HEK293 (cell line): ENCODE results near the gene TPST2.

ENCODE experiments used
- CTCF ChIA-PET: fragments of 350-600 bp; formaldehyde crosslinking; extraction: SDS; loops from one replicate; lab custom pipeline; 2021; ENCODE audit warnings: antibody characterized with exemption; lab: Yijun Ruan, JAX
- POLR2A ChIA-PET: fragments of 300-600 bp; formaldehyde crosslinking; extraction: SDS; loops from one replicate; lab custom pipeline; 2020; ENCODE audit warnings: antibody characterized with exemption, inconsistent platforms; lab: Yijun Ruan, JAX
- H3K27ac ChIP-seq: fragments of 200-500 bp; sonication (Bioruptor generic); 2 replicates; pipeline ENCODE4 v1.5.1; 2014; ENCODE audit warnings: low read depth, low read length, control low read depth, inconsistent platforms; ENCODE audit errors: extremely low read depth
- H3K36me3 ChIP-seq, 2 experiments: fragments of 200-500 bp in 1 of 2; sonication (Bioruptor generic) in 1 of 2; 1 replicate in 1 of 2; 2 replicates in 1 of 2; pipeline ENCODE4 v1.5.1; 2014 to 2017; ENCODE audit warnings: inconsistent platforms in 2 of 2, low read length in 2 of 2; ENCODE audit not compliant: control insufficient read depth in 2 of 2, insufficient read depth in 1 of 2
- H3K4me1 ChIP-seq: fragments of 200-500 bp; sonication (Bioruptor generic); 2 replicates; pipeline ENCODE4 v1.5.1; 2014; ENCODE audit warnings: mild to moderate bottlenecking, low read length, inconsistent platforms; ENCODE audit not compliant: control insufficient read depth, insufficient read depth
- H3K4me3 ChIP-seq: 2 replicates; pipeline ENCODE4 v1.5.1; 2011; ENCODE audit warnings: low read depth, mild to moderate bottlenecking, control low read depth, low read length, moderate library complexity
- H3K9me3 ChIP-seq: fragments of 200-500 bp; sonication (Bioruptor generic); 2 replicates; pipeline ENCODE4 v1.5.1; 2014; ENCODE audit warnings: low read depth, low read length, inconsistent platforms; ENCODE audit not compliant: control insufficient read depth, insufficient read depth
- GFI1B ChIP-seq: fragments of 450-650 bp; formaldehyde crosslinking; IDR thresholded peaks from 2 replicates; pipeline ENCODE4 v1.5.1; 2016; ENCODE audit warnings: missing biosample characterization, missing genetic modification characterization
- GLI4 ChIP-seq: fragments of 450-650 bp; formaldehyde crosslinking; IDR thresholded peaks from 2 replicates; pipeline ENCODE4 v1.5.1; 2016; ENCODE audit warnings: missing biosample characterization, missing genetic modification characterization
- KLF8 ChIP-seq: fragments of 450-650 bp; formaldehyde crosslinking; IDR thresholded peaks from 2 replicates; pipeline ENCODE4 v1.5.1; 2016; ENCODE audit warnings: missing biosample characterization, missing genetic modification characterization
- KLF9 ChIP-seq: fragments of 450-650 bp; formaldehyde crosslinking; IDR thresholded peaks from 2 replicates; pipeline ENCODE4 v1.5.1; 2016; ENCODE audit warnings: missing biosample characterization, missing genetic modification characterization, low read depth
- OVOL3 ChIP-seq: fragments of 450-650 bp; formaldehyde crosslinking; IDR thresholded peaks from 2 replicates; pipeline ENCODE4 v1.5.1; 2016; ENCODE audit warnings: missing biosample characterization, missing genetic modification characterization
- PATZ1 ChIP-seq: fragments of 450-650 bp; formaldehyde crosslinking; IDR thresholded peaks from 2 replicates; pipeline ENCODE4 v1.5.1; 2016; ENCODE audit warnings: missing biosample characterization, missing genetic modification characterization
- REPIN1 ChIP-seq: fragments of 450-650 bp; formaldehyde crosslinking; IDR thresholded peaks from 2 replicates; pipeline ENCODE4 v1.5.1; 2017; ENCODE audit warnings: missing biosample characterization, missing genetic modification characterization, low read depth
- SP3 ChIP-seq: fragments of 450-650 bp; formaldehyde crosslinking; IDR thresholded peaks from 2 replicates; pipeline ENCODE4 v1.5.1; 2016; ENCODE audit warnings: missing biosample characterization, missing genetic modification characterization
- TSHZ1 ChIP-seq: fragments of 450-650 bp; formaldehyde crosslinking; IDR thresholded peaks from 2 replicates; pipeline ENCODE4 v1.5.1; 2016; ENCODE audit warnings: missing biosample characterization, missing genetic modification characterization, borderline replicate concordance
- ZBTB17 ChIP-seq: fragments of 450-650 bp; formaldehyde crosslinking; IDR thresholded peaks from 2 replicates; pipeline ENCODE4 v1.5.1; 2016; ENCODE audit warnings: missing biosample characterization, missing genetic modification characterization
- ZBTB20 ChIP-seq: fragments of 450-650 bp; formaldehyde crosslinking; IDR thresholded peaks from 2 replicates; pipeline ENCODE4 v1.5.1; 2016; ENCODE audit warnings: missing biosample characterization, missing genetic modification characterization
- ZFP3 ChIP-seq: fragments of 450-650 bp; formaldehyde crosslinking; IDR thresholded peaks from 2 replicates; pipeline ENCODE4 v1.5.1; 2016; ENCODE audit warnings: low read depth, missing biosample characterization, missing genetic modification characterization
- ZNF175 ChIP-seq: fragments of 450-650 bp; formaldehyde crosslinking; IDR thresholded peaks from 2 replicates; pipeline ENCODE4 v1.5.1; 2016; ENCODE audit warnings: missing biosample characterization, missing genetic modification characterization
- ZNF214 ChIP-seq: fragments of 450-650 bp; formaldehyde crosslinking; IDR thresholded peaks from 2 replicates; pipeline ENCODE4 v1.5.1; 2017; ENCODE audit warnings: missing biosample characterization, mild to moderate bottlenecking, missing genetic modification characterization, borderline replicate concordance
- ZNF354C ChIP-seq: fragments of 450-650 bp; formaldehyde crosslinking; IDR thresholded peaks from 2 replicates; pipeline ENCODE4 v1.5.1; 2016; ENCODE audit warnings: missing biosample characterization, missing genetic modification characterization, low read depth, borderline replicate concordance
- ZNF366 ChIP-seq: fragments of 450-650 bp; formaldehyde crosslinking; conservative IDR thresholded peaks from 2 replicates; pipeline ENCODE4 v1.5.1; 2016; ENCODE audit warnings: missing biosample characterization, missing genetic modification characterization
- ZNF513 ChIP-seq: fragments of 450-650 bp; IDR thresholded peaks from 2 replicates; pipeline ENCODE4 v1.5.1; 2018; ENCODE audit warnings: missing biosample characterization, missing genetic modification characterization
- ZNF514 ChIP-seq: fragments of 450-650 bp; formaldehyde crosslinking; IDR thresholded peaks from 2 replicates; pipeline ENCODE4 v1.5.1; 2016; ENCODE audit warnings: missing biosample characterization, missing genetic modification characterization
- ZNF560 ChIP-seq: fragments of 450-650 bp; formaldehyde crosslinking; IDR thresholded peaks from 2 replicates; pipeline ENCODE4 v1.5.1; 2017; ENCODE audit warnings: missing biosample characterization, missing genetic modification characterization, borderline replicate concordance
- ZNF660 ChIP-seq: fragments of 450-650 bp; IDR thresholded peaks from 2 replicates; pipeline ENCODE4 v1.5.1; 2018; ENCODE audit warnings: missing biosample characterization, mild to moderate bottlenecking, missing genetic modification characterization
- ZNF664 ChIP-seq: fragments of 450-650 bp; formaldehyde crosslinking; IDR thresholded peaks from 2 replicates; pipeline ENCODE4 v1.5.1; 2016; ENCODE audit warnings: missing biosample characterization, missing genetic modification characterization
- ZNF670 ChIP-seq: fragments of 450-650 bp; formaldehyde crosslinking; IDR thresholded peaks from 2 replicates; pipeline ENCODE4 v1.5.1; 2016; ENCODE audit warnings: missing biosample characterization, missing genetic modification characterization, low read depth
- ZNF747 ChIP-seq: fragments of 450-650 bp; formaldehyde crosslinking; IDR thresholded peaks from 2 replicates; pipeline ENCODE4 v1.5.1; 2016; ENCODE audit warnings: missing biosample characterization, missing genetic modification characterization
- ZNF768 ChIP-seq: fragments of 450-650 bp; formaldehyde crosslinking; IDR thresholded peaks from 2 replicates; pipeline ENCODE4 v1.5.1; 2018; ENCODE audit warnings: missing biosample characterization, mild to moderate bottlenecking, missing genetic modification characterization
- ZNF776 ChIP-seq: fragments of 450-650 bp; formaldehyde crosslinking; IDR thresholded peaks from 2 replicates; pipeline ENCODE4 v1.5.0; 2017; ENCODE audit warnings: missing biosample characterization, missing genetic modification characterization, borderline replicate concordance
- ZNF837 ChIP-seq: fragments of 450-650 bp; formaldehyde crosslinking; IDR thresholded peaks from 2 replicates; pipeline ENCODE4 v1.5.1; 2016; ENCODE audit warnings: missing biosample characterization, missing genetic modification characterization

The TPST2 gene

GRCh38 chr22:26610072-26610958 is 20.4 kb upstream of the TPST2 start:
- ChIA-PET CTCF (no interaction called here), POLR2A (no interaction called here)
- Histone ChIP-seq H3K4me1 (no peaks in the 10 kb centered on the region), H3K4me3 (no peak overlapping the region), H3K36me3 (no peaks in the 10 kb centered on the region)
- TF ChIP-seq ZNF513 (tag by site-specific recombination) = no peak
- no peak for TF ChIP-seq ZFP3 (tag by site-specific recombination)
- TF ChIP-seq, all 188 proteins: peak for 0
- H3K9me3 ChIP-seq = no peaks in the 10 kb centered on the region
- no peak overlapping the region for H3K27ac ChIP-seq

GRCh38 chr22:26609287-26609686 is 19.4 kb upstream of the TPST2 start:
- ChIA-PET POLR2A (no interaction called here), CTCF (no interaction called here)
- H3K9me3 ChIP-seq = no peaks in the 10 kb centered on the region
- TF ChIP-seq ZNF747 (tag by site-specific recombination) (no peak), ZNF776 (tag by site-specific recombination) (peak; percentile 67; the same call in 1 of the 2 replicates), SP3 (no peak), KLF8 (tag by site-specific recombination) (no peak), ZNF514 (tag by site-specific recombination) (no peak), REPIN1 (tag by site-specific recombination) (no peak), PATZ1 (no peak), ZNF366 (tag by site-specific recombination) (peak; percentile 89), ZBTB17 (tag by site-specific recombination) (peak; percentile 55; the same call in 1 of the 2 replicates), ZNF660 (no peak), ZBTB20 (tag by site-specific recombination) (no peak), ZNF670 (tag by site-specific recombination) (no peak)
- no peaks in the 10 kb centered on the region for H3K36me3 ChIP-seq
- no peak overlapping the region for H3K27ac ChIP-seq
- H3K4me3 ChIP-seq = no peak overlapping the region
- no peaks in the 10 kb centered on the region for H3K4me1 ChIP-seq

- no peaks in the 10 kb centered on the region for H3K4me1 ChIP-seq
- H3K36me3 ChIP-seq = no peaks in the 10 kb centered on the region
- CTCF ChIA-PET = no interaction called here
- H3K27ac ChIP-seq = no peak overlapping the region
- POLR2A ChIA-PET = no interaction called here
- H3K9me3 ChIP-seq = no peaks in the 10 kb centered on the region
- H3K4me3 ChIP-seq = no peak overlapping the region
- peak; percentile 62; the same call in 1 of the 2 replicates for TF ChIP-seq ZNF664 (tag by site-specific recombination)
- TF ChIP-seq ZNF560 (tag by site-specific recombination) = no peak
- no peak for TF ChIP-seq GFI1B (tag by site-specific recombination)
- no peak for TF ChIP-seq ZNF214 (tag by site-specific recombination)
- TF ChIP-seq ZNF175 (tag by site-specific recombination) = no peak
- TF ChIP-seq OVOL3 (tag by site-specific recombination) = no peak
- TF ChIP-seq TSHZ1 (tag by site-specific recombination) = no peak
- no peak for TF ChIP-seq KLF9 (tag by site-specific recombination)
- TF ChIP-seq KLF8 (tag by site-specific recombination) = no peak
- TF ChIP-seq ZNF837 (tag by site-specific recombination) = no peak
- TF ChIP-seq GLI4 (tag by site-specific recombination) = no peak
- no peak for TF ChIP-seq ZNF354C
- TF ChIP-seq ZNF768 (tag by site-specific recombination) = peak; percentile 86
Observed at GRCh38 chr22:26608129-26608528, 18.2 kb upstream of the TPST2 start.
